Measurements from ENCODE around the gene TYW1B.
"Not testable (repeated sequence)": the region's sequence is repeated elsewhere in the genome, so short reads cannot be mapped to it uniquely, and the experiment has no call there.

Gene TYW1B

DNA sequence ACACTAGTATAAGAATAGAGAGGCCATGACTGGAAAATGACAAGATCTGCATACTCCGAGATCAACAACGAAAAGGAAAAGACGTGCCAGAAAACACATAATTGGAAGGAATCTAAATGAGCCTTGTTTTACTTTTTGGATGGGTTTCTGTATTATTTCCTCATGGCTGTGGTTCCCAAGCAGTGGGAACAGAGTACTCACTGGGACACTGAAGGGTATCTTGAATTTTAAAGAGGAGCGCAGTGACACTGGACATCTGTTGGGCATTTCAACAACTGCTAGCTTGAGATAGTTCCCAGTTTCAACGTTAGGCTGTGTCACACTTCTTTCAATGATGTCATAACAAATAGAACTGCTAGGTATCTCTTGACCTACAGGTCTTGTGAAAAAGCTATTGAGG, 218.2 kb downstream of the TYW1B start:
- not testable (repeated sequence) for H3K27me3 ChIP-seq (replicated peaks; ENCODE audit: control insufficient read depth, insufficient read depth, low read length, poor library complexity, severe bottlenecking); H3K36me3 ChIP-seq (ENCODE audit: control insufficient read depth, insufficient read depth, low read length); H3K4me3 ChIP-seq (ENCODE audit: insufficient read depth, low read depth, low read length, poor library complexity, severe bottlenecking); H3K9me3 ChIP-seq (ENCODE audit: control insufficient read depth, low read length); DNase-seq; H3K4me1 ChIP-seq (ENCODE audit: control insufficient read depth, insufficient read depth, low read length, poor library complexity, severe bottlenecking); H3K27ac ChIP-seq (ENCODE audit: insufficient read depth, low read length, poor library complexity, severe bottlenecking)

DNA sequence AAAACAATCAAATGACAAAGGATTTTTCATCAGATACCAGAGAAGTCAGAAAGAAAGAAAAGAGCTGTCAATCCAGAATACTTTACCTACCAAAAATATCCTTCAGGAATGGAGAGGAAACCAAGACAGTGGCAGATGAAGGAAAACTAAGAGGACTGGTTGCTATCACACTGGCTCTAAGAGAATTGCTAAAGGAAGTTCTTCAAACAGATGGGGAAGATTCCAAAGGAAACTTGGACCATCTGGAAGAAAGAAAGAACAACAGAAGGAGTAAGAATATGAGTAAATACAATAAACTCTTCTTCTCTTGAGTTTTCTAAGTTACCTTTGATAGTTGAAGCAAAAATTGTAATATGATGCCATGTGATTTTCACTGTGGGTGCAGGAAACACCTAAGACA, 220.0 kb downstream of the TYW1B start:
- not testable (repeated sequence) for DNase-seq; H3K9me3 ChIP-seq (ENCODE audit: control insufficient read depth, low read length); H3K27me3 ChIP-seq (replicated peaks; ENCODE audit: control insufficient read depth, insufficient read depth, low read length, poor library complexity, severe bottlenecking); H3K4me3 ChIP-seq (ENCODE audit: insufficient read depth, low read depth, low read length, poor library complexity, severe bottlenecking); H3K27ac ChIP-seq (ENCODE audit: insufficient read depth, low read length, poor library complexity, severe bottlenecking); H3K36me3 ChIP-seq (ENCODE audit: control insufficient read depth, insufficient read depth, low read length); H3K4me1 ChIP-seq (ENCODE audit: control insufficient read depth, insufficient read depth, low read length, poor library complexity, severe bottlenecking)

DNA sequence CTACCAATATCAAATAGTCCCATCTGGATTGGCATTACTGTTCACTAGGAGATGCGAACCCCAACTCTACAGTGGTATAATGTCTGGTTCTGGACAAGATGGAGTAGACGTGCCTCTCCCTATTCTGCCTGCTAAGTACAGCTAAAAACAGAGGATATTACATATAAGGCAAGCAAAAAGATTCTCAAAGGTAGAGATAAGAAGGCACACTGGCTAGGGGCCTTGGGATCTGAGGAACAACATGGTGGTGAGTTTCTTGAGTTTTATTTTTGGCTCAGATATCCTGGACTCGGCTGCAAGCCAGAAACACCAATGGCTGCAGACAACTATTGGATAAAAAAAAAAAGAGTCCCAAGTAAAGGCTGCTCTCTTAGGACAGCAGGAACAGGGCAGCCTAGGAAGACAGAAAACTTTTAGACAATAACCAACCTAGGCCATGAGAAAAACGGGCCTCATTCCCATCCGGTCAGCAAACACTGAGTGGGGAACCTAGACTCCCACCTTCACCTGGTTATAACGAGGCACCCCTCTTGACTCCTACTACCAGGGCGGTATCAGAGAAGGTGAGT, 222.1 kb downstream of the TYW1B start:
- H3K4me3 ChIP-seq (ENCODE audit: insufficient read depth, low read depth, low read length, poor library complexity, severe bottlenecking); DNase-seq; H3K4me1 ChIP-seq (ENCODE audit: control insufficient read depth, insufficient read depth, low read length, poor library complexity, severe bottlenecking); H3K9me3 ChIP-seq (ENCODE audit: control insufficient read depth, low read length); H3K27ac ChIP-seq (ENCODE audit: insufficient read depth, low read length, poor library complexity, severe bottlenecking); H3K27me3 ChIP-seq (replicated peaks; ENCODE audit: control insufficient read depth, insufficient read depth, low read length, poor library complexity, severe bottlenecking); H3K36me3 ChIP-seq (ENCODE audit: control insufficient read depth, insufficient read depth, low read length): not testable (repeated sequence)

DNA sequence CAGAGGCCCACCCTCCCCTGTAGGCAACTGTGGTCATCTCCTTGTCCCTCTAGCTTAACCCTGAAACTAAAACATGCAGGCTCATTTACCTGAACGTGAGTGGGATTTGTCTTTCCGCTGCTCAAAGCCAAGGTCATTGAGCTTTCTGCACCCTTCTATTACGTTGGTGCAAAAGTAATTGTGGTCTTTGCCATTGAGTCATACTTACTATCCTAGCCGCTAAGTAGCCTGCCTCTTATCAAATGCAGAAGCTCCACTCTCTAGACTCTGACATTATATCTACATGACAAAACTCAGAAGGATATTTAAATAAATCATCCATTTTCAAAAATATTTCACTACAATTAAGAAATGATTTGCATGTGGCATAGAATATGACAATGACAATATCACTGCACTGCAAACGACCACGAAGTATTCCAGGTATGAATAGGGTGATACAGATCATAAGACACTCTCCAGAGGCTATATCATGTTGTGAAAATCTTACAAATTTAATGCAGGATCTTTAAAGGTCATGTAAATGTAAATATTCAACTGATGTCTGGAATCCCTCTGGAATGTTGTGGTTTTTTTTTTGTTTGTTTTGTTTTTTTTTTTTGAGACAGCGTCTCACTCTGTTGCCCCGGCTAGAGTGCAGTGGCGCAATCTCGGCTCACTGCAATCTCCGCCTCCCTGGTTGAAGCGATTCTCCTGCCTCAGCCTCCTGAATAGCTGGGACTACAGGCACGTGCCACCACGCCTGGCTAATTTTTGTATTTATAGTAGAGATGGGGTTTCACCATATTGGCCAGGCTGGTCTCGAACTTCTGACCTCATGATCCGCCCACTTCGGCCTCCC, 223.0 kb downstream of the TYW1B start:
- H3K27me3 ChIP-seq (replicated peaks; ENCODE audit: control insufficient read depth, insufficient read depth, low read length, poor library complexity, severe bottlenecking); DNase-seq; H3K4me1 ChIP-seq (ENCODE audit: control insufficient read depth, insufficient read depth, low read length, poor library complexity, severe bottlenecking); H3K27ac ChIP-seq (ENCODE audit: insufficient read depth, low read length, poor library complexity, severe bottlenecking); H3K36me3 ChIP-seq (ENCODE audit: control insufficient read depth, insufficient read depth, low read length); H3K4me3 ChIP-seq (ENCODE audit: insufficient read depth, low read depth, low read length, poor library complexity, severe bottlenecking); H3K9me3 ChIP-seq (ENCODE audit: control insufficient read depth, low read length): not testable (repeated sequence)

DNA sequence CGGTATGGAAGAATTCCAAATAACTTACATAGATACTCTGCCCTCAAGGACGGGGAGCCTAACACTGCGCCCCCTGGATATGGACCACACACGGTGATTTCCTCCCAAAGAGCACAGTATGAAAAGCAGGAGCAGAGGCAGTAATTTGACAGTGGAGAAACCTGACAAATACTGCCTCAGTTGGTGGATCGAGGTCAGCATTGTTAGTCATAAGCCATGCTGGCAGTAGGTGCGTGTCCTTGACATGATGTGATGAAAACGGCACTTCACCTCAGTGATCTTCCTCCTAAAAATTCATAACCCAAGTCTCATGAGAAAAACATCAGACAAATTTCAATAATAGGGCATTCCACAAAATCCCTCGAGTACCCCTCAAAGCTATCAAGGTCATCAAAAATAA, 224.5 kb downstream of the TYW1B start:
- not testable (repeated sequence) for H3K36me3 ChIP-seq (ENCODE audit: control insufficient read depth, insufficient read depth, low read length); H3K27ac ChIP-seq (ENCODE audit: insufficient read depth, low read length, poor library complexity, severe bottlenecking); DNase-seq; H3K4me3 ChIP-seq (ENCODE audit: insufficient read depth, low read depth, low read length, poor library complexity, severe bottlenecking); H3K9me3 ChIP-seq (ENCODE audit: control insufficient read depth, low read length); H3K27me3 ChIP-seq (replicated peaks; ENCODE audit: control insufficient read depth, insufficient read depth, low read length, poor library complexity, severe bottlenecking); H3K4me1 ChIP-seq (ENCODE audit: control insufficient read depth, insufficient read depth, low read length, poor library complexity, severe bottlenecking)

DNA sequence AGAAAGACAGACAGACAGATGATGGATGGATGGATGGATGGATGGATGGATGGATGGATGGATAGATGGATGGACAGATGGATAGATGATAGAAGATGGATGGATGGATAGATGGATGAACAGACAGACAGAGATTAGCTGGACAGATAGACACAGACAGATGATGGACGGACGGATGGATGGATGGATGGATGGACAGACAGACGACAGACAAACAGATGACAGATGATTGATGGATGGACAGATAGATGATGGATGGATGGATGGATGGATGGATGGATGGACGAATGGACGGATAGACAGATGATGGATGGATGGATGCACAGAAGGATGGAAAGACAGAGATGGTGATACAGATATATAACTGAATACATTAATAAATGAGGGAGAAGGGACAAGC, 224.9 kb downstream of the TYW1B start:
- H3K36me3 ChIP-seq (ENCODE audit: control insufficient read depth, insufficient read depth, low read length), result no peaks in the 10 kb centered on the region
- H3K4me3 ChIP-seq (ENCODE audit: insufficient read depth, low read depth, low read length, poor library complexity, severe bottlenecking), result no peak overlapping the region
- no peak overlapping the region for H3K27ac ChIP-seq (ENCODE audit: insufficient read depth, low read length, poor library complexity, severe bottlenecking)
- DNase-seq, result no peak
- H3K4me1 ChIP-seq (ENCODE audit: control insufficient read depth, insufficient read depth, low read length, poor library complexity, severe bottlenecking), result no peaks in the 10 kb centered on the region
- no peaks in the 10 kb centered on the region for H3K9me3 ChIP-seq (ENCODE audit: control insufficient read depth, low read length)
- no peaks in the 10 kb centered on the region for H3K27me3 ChIP-seq (replicated peaks; ENCODE audit: control insufficient read depth, insufficient read depth, low read length, poor library complexity, severe bottlenecking)

DNA sequence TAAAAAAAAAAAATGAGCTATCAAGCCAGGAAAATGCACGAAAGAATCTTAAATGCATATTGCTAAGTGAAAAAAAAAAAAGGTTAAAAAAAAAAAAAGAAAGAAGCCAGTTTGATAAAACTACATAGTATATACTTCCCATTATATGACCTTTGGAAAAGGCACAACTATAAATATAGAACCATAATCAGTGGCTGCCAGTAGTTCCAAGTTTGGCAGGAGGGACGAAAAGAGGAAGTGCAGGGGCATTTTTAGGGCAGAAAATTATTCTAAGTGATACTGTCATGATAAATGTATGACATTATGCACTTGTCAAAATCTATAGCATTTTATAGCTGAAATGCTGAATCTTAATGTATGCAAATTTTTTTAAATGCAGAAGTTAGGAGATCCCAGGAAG, 226.3 kb downstream of the TYW1B start:
- H3K27ac ChIP-seq (ENCODE audit: insufficient read depth, low read length, poor library complexity, severe bottlenecking); DNase-seq; H3K4me3 ChIP-seq (ENCODE audit: insufficient read depth, low read depth, low read length, poor library complexity, severe bottlenecking); H3K36me3 ChIP-seq (ENCODE audit: control insufficient read depth, insufficient read depth, low read length); H3K9me3 ChIP-seq (ENCODE audit: control insufficient read depth, low read length); H3K4me1 ChIP-seq (ENCODE audit: control insufficient read depth, insufficient read depth, low read length, poor library complexity, severe bottlenecking); H3K27me3 ChIP-seq (replicated peaks; ENCODE audit: control insufficient read depth, insufficient read depth, low read length, poor library complexity, severe bottlenecking): not testable (repeated sequence)

DNA sequence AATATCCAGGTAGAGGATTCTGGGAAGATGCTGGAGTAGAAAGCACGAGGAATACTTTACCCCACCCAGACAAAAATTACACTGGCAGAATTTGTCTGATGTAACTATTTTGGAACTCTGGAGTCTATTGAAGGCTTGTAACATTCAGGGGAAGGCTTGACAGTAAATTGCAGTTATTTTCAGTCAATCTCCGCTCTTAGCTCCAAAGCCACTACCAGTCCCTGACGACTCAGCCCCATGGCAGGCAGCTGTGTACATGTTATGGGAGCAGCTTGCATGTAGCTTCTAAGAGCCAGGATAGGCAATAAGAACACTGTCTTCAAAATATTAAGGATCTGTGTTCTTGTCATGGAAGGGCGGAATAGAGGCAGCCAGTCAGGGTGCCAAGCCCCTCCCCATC, 238.0 kb downstream of the TYW1B start:
- not testable (repeated sequence) for H3K9me3 ChIP-seq (ENCODE audit: control insufficient read depth, low read length); DNase-seq; H3K4me3 ChIP-seq (ENCODE audit: insufficient read depth, low read depth, low read length, poor library complexity, severe bottlenecking); H3K27me3 ChIP-seq (replicated peaks; ENCODE audit: control insufficient read depth, insufficient read depth, low read length, poor library complexity, severe bottlenecking); H3K27ac ChIP-seq (ENCODE audit: insufficient read depth, low read length, poor library complexity, severe bottlenecking); H3K36me3 ChIP-seq (ENCODE audit: control insufficient read depth, insufficient read depth, low read length); H3K4me1 ChIP-seq (ENCODE audit: control insufficient read depth, insufficient read depth, low read length, poor library complexity, severe bottlenecking)

DNA sequence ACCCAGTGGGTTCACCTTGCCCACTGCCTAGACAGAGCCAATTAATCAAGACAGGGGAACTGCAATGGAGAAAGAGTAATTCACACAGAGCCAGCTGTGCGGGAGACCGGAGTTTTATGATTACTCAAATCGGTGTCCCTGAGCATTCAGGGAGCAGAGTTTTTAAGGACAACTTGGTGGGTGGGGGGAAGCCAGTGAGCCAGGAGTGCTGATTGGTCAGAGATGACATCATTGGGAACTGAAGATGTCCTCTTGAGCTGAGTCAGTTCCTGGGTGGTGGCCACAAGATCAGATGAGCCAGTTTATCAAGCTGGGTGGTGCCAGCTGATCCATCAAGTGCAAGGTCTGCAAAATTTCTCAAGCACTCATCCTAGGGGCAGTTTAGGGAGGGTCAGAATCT, 240.7 kb downstream of the TYW1B start:
- H3K4me1 ChIP-seq (ENCODE audit: control insufficient read depth, insufficient read depth, low read length, poor library complexity, severe bottlenecking); DNase-seq; H3K27ac ChIP-seq (ENCODE audit: insufficient read depth, low read length, poor library complexity, severe bottlenecking); H3K4me3 ChIP-seq (ENCODE audit: insufficient read depth, low read depth, low read length, poor library complexity, severe bottlenecking); H3K9me3 ChIP-seq (ENCODE audit: control insufficient read depth, low read length); H3K36me3 ChIP-seq (ENCODE audit: control insufficient read depth, insufficient read depth, low read length); H3K27me3 ChIP-seq (replicated peaks; ENCODE audit: control insufficient read depth, insufficient read depth, low read length, poor library complexity, severe bottlenecking): not testable (repeated sequence)

DNA sequence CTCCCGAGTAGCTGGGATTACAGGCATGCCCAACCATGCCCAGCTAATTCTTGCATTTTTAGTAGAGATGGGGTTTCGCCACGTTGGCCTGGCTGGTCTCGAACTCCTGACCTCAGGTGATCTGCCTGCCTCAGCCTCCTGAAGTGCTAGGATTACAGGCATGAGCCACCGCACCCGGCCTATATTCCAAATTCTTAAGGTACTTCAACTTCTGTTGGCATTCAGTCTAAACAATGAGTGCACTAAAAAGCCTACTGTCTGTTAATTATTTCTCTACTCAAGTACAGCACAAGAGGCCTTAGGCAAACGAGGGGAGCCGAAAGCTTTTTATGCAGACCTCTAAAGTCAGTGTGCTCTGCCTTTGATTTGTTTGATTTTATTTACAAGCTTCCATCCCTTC, 243.4 kb downstream of the TYW1B start:
- not testable (repeated sequence) for H3K4me3 ChIP-seq (ENCODE audit: insufficient read depth, low read depth, low read length, poor library complexity, severe bottlenecking); H3K27ac ChIP-seq (ENCODE audit: insufficient read depth, low read length, poor library complexity, severe bottlenecking); H3K9me3 ChIP-seq (ENCODE audit: control insufficient read depth, low read length); DNase-seq; H3K27me3 ChIP-seq (replicated peaks; ENCODE audit: control insufficient read depth, insufficient read depth, low read length, poor library complexity, severe bottlenecking); H3K4me1 ChIP-seq (ENCODE audit: control insufficient read depth, insufficient read depth, low read length, poor library complexity, severe bottlenecking); H3K36me3 ChIP-seq (ENCODE audit: control insufficient read depth, insufficient read depth, low read length)
